Loucy (cell line): ENCODE measurements around the gene LRP3.

Experiments
- H2AFZ ChIP-seq: fragments of 200-600 bp; sonication (generic); 2 replicates; pipeline ENCODE4 v1.6.0; 2016; ENCODE audit warnings: antibody characterized with exemption, mild to moderate bottlenecking, low read length, moderate library complexity
- H3F3A ChIP-seq: fragments of 200-600 bp; 2 replicates; pipeline ENCODE4 v1.6.0; 2016; ENCODE audit warnings: antibody characterized with exemption, low read depth, mild to moderate bottlenecking
- H3K27me3 ChIP-seq: fragments of 200-600 bp; sonication (generic); 2 replicates; pipeline ENCODE4 v1.6.1; 2014; ENCODE audit warnings: low read length, mild to moderate bottlenecking; ENCODE audit not compliant: insufficient read depth, poor library complexity, severe bottlenecking
- H3K36me3 ChIP-seq: fragments of 200-600 bp; sonication (generic); 2 replicates; pipeline ENCODE4 v1.6.1; 2016; ENCODE audit warnings: low read length; ENCODE audit not compliant: insufficient read depth
- H3K4me1 ChIP-seq: fragments of 200-600 bp; sonication (generic); 2 replicates; pipeline ENCODE4 v1.5.1; 2014; ENCODE audit warnings: low read length, mild to moderate bottlenecking; ENCODE audit not compliant: insufficient read depth, poor library complexity, severe bottlenecking
- H3K4me2 ChIP-seq: fragments of 200-600 bp; sonication (generic); 2 replicates; pipeline ENCODE4 v1.6.0; 2014; ENCODE audit warnings: antibody characterized with exemption, low read length, low read depth, mild to moderate bottlenecking; ENCODE audit not compliant: poor library complexity, severe bottlenecking
- H3K4me3 ChIP-seq: fragments of 200-600 bp; sonication (generic); 2 replicates; pipeline ENCODE4 v1.5.1; 2014; ENCODE audit warnings: low read length, mild to moderate bottlenecking, mixed read lengths; ENCODE audit not compliant: poor library complexity, severe bottlenecking
- H3K79me2 ChIP-seq: fragments of 200-600 bp; sonication (generic); 2 replicates; pipeline ENCODE4 v1.6.1; 2014; ENCODE audit warnings: low read length; ENCODE audit not compliant: insufficient read depth
- H3K9ac ChIP-seq: fragments of 200-600 bp; sonication (generic); 2 replicates; pipeline ENCODE4 v1.6.0; 2014; ENCODE audit warnings: mild to moderate bottlenecking, low read depth, low read length, moderate library complexity; ENCODE audit not compliant: poor library complexity, severe bottlenecking
- H3K9me2 ChIP-seq: fragments of 200-600 bp; sonication (generic); replicated peaks from 2 replicates; pipeline ENCODE4 v1.6.1; 2016; ENCODE audit warnings: low read depth, low read length, mixed read lengths
- H3K9me3 ChIP-seq: fragments of 200-600 bp; sonication (generic); 2 replicates; pipeline ENCODE4 v1.6.1; 2014; ENCODE audit warnings: mild to moderate bottlenecking, antibody characterized with exemption, low read length, low read depth; ENCODE audit not compliant: insufficient read depth
- H4K20me1 ChIP-seq: fragments of 200-600 bp; sonication (generic); 2 replicates; pipeline ENCODE4 v1.6.0; 2014; ENCODE audit warnings: antibody characterized with exemption, low read length, mild to moderate bottlenecking; ENCODE audit not compliant: insufficient read depth, poor library complexity, severe bottlenecking
- CTCF ChIP-seq: fragments of 200-600 bp; sonication (generic); conservative IDR thresholded peaks from 2 replicates; pipeline ENCODE4 v1.5.1; 2014; ENCODE audit warnings: mild to moderate bottlenecking, antibody characterized with exemption, low read length
- EZH2phosphoT487 ChIP-seq: fragments of 200-600 bp; IDR thresholded peaks from 2 replicates; pipeline ENCODE4 v1.6.1; 2018; ENCODE audit warnings: antibody characterized with exemption, mild to moderate bottlenecking, moderate library complexity, borderline replicate concordance

The LRP3 gene

GRCh38 chr19:33193269-33193864 lies 763 bp upstream of the LRP3 start:
- H3K4me1 ChIP-seq, result no peaks in the 10 kb centered on the region
- no peaks in the 10 kb centered on the region for H3K36me3 ChIP-seq
- no peak overlapping the region for H3K4me2 ChIP-seq
- no peaks in the 10 kb centered on the region for H3K9me3 ChIP-seq
- no peak overlapping the region for H3K9ac ChIP-seq
- no peak overlapping the region for H3K4me3 ChIP-seq
- H4K20me1 ChIP-seq, result no peaks in the 10 kb centered on the region
- no peaks in the 10 kb centered on the region for H3K79me2 ChIP-seq
- H3F3A ChIP-seq, result no peaks in the 10 kb centered on the region
- no peak overlapping the region for H2AFZ ChIP-seq
- H3K9me2 ChIP-seq, result no peaks in the 10 kb centered on the region
- no peaks in the 10 kb centered on the region for H3K27me3 ChIP-seq
- no peak for TF ChIP-seq EZH2phosphoT487
- no peak for TF ChIP-seq CTCF

GRCh38 chr19:33194532-33194885 lies 379 bp downstream of the LRP3 start:
- H3K9me2 ChIP-seq, result no peaks in the 10 kb centered on the region
- H3K9ac ChIP-seq, result no peak overlapping the region
- H3K36me3 ChIP-seq, result no peaks in the 10 kb centered on the region
- H3K79me2 ChIP-seq, result no peaks in the 10 kb centered on the region
- H2AFZ ChIP-seq, result no peak overlapping the region
- no peaks in the 10 kb centered on the region for H3K4me1 ChIP-seq
- H4K20me1 ChIP-seq, result no peaks in the 10 kb centered on the region
- H3F3A ChIP-seq, result no peaks in the 10 kb centered on the region
- no peaks in the 10 kb centered on the region for H3K27me3 ChIP-seq
- TF ChIP-seq CTCF (no peak), EZH2phosphoT487 (no peak)
- H3K9me3 ChIP-seq, result no peaks in the 10 kb centered on the region
- no peak overlapping the region for H3K4me2 ChIP-seq
- no peak overlapping the region for H3K4me3 ChIP-seq

GRCh38 chr19:33194886-33195644 lies 935 bp downstream of the LRP3 start:
- Histone ChIP-seq H3K36me3 (no peaks in the 10 kb centered on the region), H3K4me2 (no peak overlapping the region), H4K20me1 (no peaks in the 10 kb centered on the region), H3K9me3 (no peaks in the 10 kb centered on the region), H2AFZ (no peak overlapping the region), H3K4me1 (no peaks in the 10 kb centered on the region), H3K79me2 (no peaks in the 10 kb centered on the region), H3F3A (no peaks in the 10 kb centered on the region), H3K27me3 (no peaks in the 10 kb centered on the region), H3K9ac (no peak overlapping the region), H3K9me2 (no peaks in the 10 kb centered on the region), H3K4me3 (no peak overlapping the region)
- TF ChIP-seq EZH2phosphoT487, result no peak
- TF ChIP-seq CTCF, result no peak
